ENCODE results near the gene MACF1. TPM values are rescaled to one million over a fixed set of nuclear protein-coding genes. Genes with fewer than 3 reads are reported as not detected.
"Not testable (repeated sequence)": the region's sequence is repeated elsewhere in the genome, so short reads cannot be mapped to it uniquely, and the experiment has no call there.

Gene MACF1
- total RNA-seq, 2 experiments from 2014 or later, result 159 to 163 TPM

DNA sequence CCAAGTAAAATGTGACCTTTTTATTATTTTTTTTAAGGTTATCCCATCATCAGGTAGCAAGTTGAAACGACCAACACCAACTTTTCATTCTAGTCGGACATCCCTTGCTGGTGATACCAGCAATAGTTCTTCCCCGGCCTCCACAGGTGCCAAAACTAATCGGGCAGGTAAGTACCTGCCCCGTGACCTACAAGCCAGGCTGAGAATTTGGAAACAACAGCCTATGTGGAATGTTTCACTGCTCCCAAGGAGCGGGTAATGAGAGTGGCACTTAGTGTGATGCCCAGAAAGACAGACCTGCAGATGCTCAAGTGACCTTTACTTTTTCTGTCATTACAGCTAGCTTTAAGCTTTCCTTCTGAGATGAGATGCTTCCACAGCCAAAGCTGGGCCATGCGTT, 280.1 kb downstream of the MACF1 start:
- CTCF ChIA-PET, result no interaction called here

GRCh38 chr1:39485046-39485803, 280.7 kb downstream of the MACF1 start:
- ChIA-PET CTCF (interaction anchor here (0.5 to 1.0 kb wide), 2 partner anchors 121 to 471 kb away, joined by 4 read pairs; no protein-coding TSS in a partner anchor), POLR2A (no interaction called here)

More for the DNA sequence above, 280.1 kb downstream of the MACF1 start:
- POLR2A ChIA-PET, result no interaction called here

DNA sequence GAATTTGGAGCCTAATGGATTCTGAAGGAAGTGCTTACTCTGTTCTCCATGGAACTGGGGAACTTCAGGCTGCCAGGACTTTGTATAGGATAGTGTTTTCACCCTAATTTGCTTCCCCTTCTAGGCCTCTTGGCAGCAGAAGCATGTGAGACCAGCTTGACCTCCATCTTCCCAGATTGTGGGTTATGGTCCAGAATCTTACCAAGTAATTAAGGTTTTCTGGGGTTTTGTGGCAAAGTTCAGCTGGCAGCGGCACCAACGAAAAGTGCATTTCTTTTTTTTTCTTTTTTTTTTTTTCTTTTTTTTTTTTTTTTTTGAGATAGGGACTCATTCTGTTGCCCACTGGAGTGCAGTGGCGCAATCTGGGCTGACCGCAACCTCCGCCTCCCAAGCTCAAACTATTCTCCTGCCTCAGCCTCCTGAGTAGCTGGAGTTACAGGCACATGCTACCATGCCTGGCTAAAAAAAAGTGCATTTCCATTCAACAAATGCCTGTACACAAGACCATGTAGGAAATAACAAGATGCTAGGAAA, 283.6 kb downstream of the MACF1 start:
- POLR2A ChIA-PET, result interaction anchor here (0.6 kb wide), 1 partner anchor 197 kb away, joined by 4 read pairs; no protein-coding TSS in a partner anchor

GRCh38 chr1:39488793-39489566, 284.5 kb downstream of the MACF1 start:
- ChIA-PET POLR2A (interaction anchor here (0.6 kb wide), 1 partner anchor 145 kb away, joined by 7 read pairs; no protein-coding TSS in a partner anchor), CTCF (interaction anchor here (0.7 to 1.3 kb wide), 3 partner anchors 18 to 390 kb away, joined by 3 to 4 read pairs (median 4); no protein-coding TSS in a partner anchor)

More for the DNA sequence above, 283.6 kb downstream of the MACF1 start:
- CTCF ChIA-PET, result interaction anchor here (0.6 to 0.8 kb wide), 2 partner anchors 19 to 421 kb away, joined by 3 to 4 read pairs; no protein-coding TSS in a partner anchor

- ChIA-PET CTCF (interaction anchor here (1.0 to 1.3 kb wide), 2 partner anchors 19 to 391 kb away, joined by 3 to 4 read pairs; no protein-coding TSS in a partner anchor), POLR2A (interaction anchor here (0.6 kb wide), 1 partner anchor 146 kb away, joined by 7 read pairs; no protein-coding TSS in a partner anchor)
Measured at GRCh38 chr1:39489567-39490239, 285.2 kb downstream of the MACF1 start.

- CTCF ChIA-PET, result no interaction called here
Measured at GRCh38 chr1:39490596-39491145, 286.2 kb downstream of the MACF1 start.

DNA sequence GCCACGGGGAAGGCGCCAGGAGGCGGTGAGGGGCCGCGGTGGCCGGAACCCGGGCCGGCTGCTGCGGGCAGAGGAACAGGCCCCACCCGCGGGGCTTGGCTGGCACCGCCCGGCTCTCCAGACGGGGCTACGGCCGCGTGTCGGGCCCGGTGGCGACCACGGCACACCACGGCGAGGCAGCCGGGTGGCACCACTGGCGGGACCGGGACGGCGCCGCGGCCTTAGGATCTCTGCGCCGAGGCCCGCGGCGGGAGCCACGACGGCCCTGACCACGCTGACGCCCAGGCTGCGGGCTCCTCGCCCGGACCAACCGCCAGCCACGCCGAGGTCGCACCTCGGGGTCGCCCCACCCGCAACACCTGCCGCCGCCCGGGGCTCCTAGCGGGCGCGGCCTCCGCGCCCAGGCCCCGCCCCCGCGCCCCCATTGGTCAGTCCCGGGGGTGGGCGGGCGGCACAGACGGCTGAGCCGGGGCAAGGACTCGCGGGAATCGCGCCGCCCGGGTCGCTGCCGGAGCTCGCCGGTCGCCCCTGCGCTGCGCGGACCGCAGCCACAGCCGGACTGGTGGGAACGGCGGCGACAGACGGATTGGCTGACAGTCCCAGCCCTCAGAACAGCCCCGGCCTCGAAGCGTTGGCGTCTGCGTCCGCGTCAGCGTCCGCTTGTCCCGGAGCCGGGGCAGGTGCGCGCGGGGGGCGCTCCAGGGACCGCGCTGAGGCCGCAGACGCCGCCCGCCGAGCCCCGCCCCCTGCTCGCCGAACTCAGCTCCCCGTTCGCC, 286.8 kb downstream of the MACF1 start, which contains the start of gene BMP8A:
TSS of gene BMP8A (plus strand) at position 491 of the 776 bp plus-strand sequence. CDS start 356 bp downstream, outside the sequence.
- POLR2A ChIA-PET, result no interaction called here
- CTCF ChIA-PET, result interaction anchor here (0.6 kb wide), 1 partner anchor 864 kb away, joined by 5 read pairs; no protein-coding TSS in a partner anchor

More at GRCh38 chr1:39490596-39491145, 286.2 kb downstream of the MACF1 start:
- POLR2A ChIA-PET, result no interaction called here

DNA sequence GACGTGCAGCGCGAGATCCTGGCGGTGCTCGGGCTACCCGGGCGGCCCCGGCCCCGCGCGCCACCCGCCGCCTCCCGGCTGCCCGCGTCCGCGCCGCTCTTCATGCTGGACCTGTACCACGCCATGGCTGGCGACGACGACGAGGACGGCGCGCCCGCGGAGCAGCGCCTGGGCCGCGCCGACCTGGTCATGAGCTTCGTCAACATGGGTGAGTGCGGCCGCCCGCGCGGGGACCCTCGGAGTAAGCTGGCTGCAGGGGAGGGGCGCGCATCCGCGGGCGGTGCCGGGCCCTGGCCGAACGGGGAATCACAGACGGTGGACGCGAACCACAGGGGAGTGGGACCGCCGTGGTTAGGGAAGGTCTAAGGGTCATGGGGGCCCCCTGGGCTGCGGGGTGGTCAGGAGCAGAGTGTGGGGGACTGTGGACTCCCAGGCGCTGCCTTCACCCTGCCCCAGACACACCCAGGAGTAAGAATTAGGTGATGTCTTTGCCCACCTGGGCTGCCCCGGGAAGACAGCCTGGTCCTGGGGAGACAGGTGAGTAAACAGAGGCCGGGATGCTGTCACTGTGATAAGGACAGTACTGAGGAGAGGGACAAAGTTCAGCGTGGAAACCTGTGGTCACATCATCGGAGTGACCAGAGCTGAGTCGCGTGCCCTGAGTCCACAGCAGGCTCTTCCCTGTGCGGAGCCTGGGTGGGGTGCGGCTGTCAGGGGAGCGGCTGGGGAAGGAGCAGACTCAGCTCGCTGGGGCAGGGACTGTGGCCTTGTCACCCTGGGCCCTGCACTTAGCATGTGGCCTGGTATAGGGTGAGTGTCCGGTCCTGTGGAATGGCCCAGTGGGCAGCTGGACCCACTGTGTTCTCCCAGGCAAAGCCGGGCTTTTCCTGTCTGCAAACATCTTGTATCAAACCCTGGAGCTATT, 287.9 kb downstream of the MACF1 start:
- CTCF ChIA-PET, result interaction anchor here (1.3 kb wide), 1 partner anchor 47 kb away, joined by 5 read pairs; no protein-coding TSS in a partner anchor
- POLR2A ChIA-PET, result not testable (repeated sequence)

GRCh38 chr1:39493043-39493810, 288.7 kb downstream of the MACF1 start:
- CTCF ChIA-PET, result interaction anchor here (1.3 kb wide), 1 partner anchor 46 kb away, joined by 5 read pairs; no protein-coding TSS in a partner anchor
- POLR2A ChIA-PET, result not testable (repeated sequence)

- POLR2A ChIA-PET, result interaction anchor here (0.6 kb wide), 1 partner anchor 96 kb away, joined by 3 read pairs; no protein-coding TSS in a partner anchor
- CTCF ChIA-PET, result no interaction called here
Measured at GRCh38 chr1:39494671-39495410, 290.3 kb downstream of the MACF1 start.

- POLR2A ChIA-PET, CTCF ChIA-PET: not testable (repeated sequence)
Measured at GRCh38 chr1:39496520-39496919, 292.0 kb downstream of the MACF1 start.

DNA sequence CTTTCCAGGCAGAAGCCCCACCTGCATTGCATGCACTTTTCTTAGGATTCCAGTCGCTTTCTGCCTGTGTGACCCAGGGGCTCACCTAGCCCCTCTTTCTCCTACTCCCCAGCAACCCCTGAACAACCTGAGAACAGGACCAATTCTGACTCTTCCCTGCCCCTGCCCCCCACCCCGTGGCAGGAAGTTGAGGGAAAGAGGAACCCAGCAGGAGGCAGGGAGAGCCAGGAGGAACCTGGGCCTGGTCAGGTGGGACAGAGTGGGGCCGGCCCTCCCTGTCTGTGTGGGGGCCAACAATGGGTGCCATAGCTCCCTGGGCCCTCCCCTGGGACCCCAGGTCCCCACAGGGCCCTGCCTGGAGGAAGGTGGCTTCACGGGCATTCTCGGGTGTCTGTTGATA, 293.1 kb downstream of the MACF1 start:
- ChIA-PET CTCF (interaction anchor here (0.6 kb wide), 1 partner anchor 151 kb away, joined by 3 read pairs; no protein-coding TSS in a partner anchor), POLR2A (no interaction called here)

- CTCF ChIA-PET, POLR2A ChIA-PET: not testable (repeated sequence)
Measured at GRCh38 chr1:39498096-39498710, 293.7 kb downstream of the MACF1 start.

GRCh38 chr1:39498821-39499220, 294.3 kb downstream of the MACF1 start:
- POLR2A ChIA-PET, CTCF ChIA-PET: not testable (repeated sequence)

DNA sequence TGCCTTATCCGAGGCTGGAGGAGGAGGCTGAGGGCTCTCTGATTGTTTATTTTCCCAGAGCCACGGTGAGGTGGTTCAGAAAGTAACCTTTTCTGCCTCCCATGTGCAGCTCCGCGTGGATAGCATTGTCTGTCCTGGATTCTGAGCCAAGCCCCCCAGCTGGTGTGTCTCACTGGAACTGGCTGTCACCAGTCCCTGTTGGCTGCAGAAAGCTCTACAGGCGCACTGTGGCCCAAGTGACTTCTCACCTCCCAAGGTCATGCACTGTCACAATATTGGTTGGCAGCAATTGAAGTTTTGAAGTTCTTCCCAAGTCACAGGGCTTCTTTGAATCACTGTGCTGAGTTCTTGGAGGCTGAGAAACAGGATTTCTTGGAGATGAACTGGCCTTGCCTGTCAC, 295.2 kb downstream of the MACF1 start:
- ChIA-PET POLR2A (no interaction called here), CTCF (no interaction called here)
